Loucy (cell line): ENCODE data around the gene PKDCC.

Experiments used
- H2AFZ ChIP-seq: fragments of 200-600 bp; sonication (generic); 2 replicates; pipeline ENCODE4 v1.6.0; 2016; ENCODE audit warnings: antibody characterized with exemption, mild to moderate bottlenecking, low read length, moderate library complexity
- H3F3A ChIP-seq: fragments of 200-600 bp; 2 replicates; pipeline ENCODE4 v1.6.0; 2016; ENCODE audit warnings: antibody characterized with exemption, low read depth, mild to moderate bottlenecking
- H3K27me3 ChIP-seq: fragments of 200-600 bp; sonication (generic); 2 replicates; pipeline ENCODE4 v1.6.1; 2014; ENCODE audit warnings: low read length, mild to moderate bottlenecking; ENCODE audit not compliant: insufficient read depth, poor library complexity, severe bottlenecking
- H3K36me3 ChIP-seq: fragments of 200-600 bp; sonication (generic); 2 replicates; pipeline ENCODE4 v1.6.1; 2016; ENCODE audit warnings: low read length; ENCODE audit not compliant: insufficient read depth
- H3K4me1 ChIP-seq: fragments of 200-600 bp; sonication (generic); 2 replicates; pipeline ENCODE4 v1.5.1; 2014; ENCODE audit warnings: low read length, mild to moderate bottlenecking; ENCODE audit not compliant: insufficient read depth, poor library complexity, severe bottlenecking
- H3K4me2 ChIP-seq: fragments of 200-600 bp; sonication (generic); 2 replicates; pipeline ENCODE4 v1.6.0; 2014; ENCODE audit warnings: antibody characterized with exemption, low read length, low read depth, mild to moderate bottlenecking; ENCODE audit not compliant: poor library complexity, severe bottlenecking
- H3K4me3 ChIP-seq: fragments of 200-600 bp; sonication (generic); 2 replicates; pipeline ENCODE4 v1.5.1; 2014; ENCODE audit warnings: low read length, mild to moderate bottlenecking, mixed read lengths; ENCODE audit not compliant: poor library complexity, severe bottlenecking
- H3K79me2 ChIP-seq: fragments of 200-600 bp; sonication (generic); 2 replicates; pipeline ENCODE4 v1.6.1; 2014; ENCODE audit warnings: low read length; ENCODE audit not compliant: insufficient read depth
- H3K9ac ChIP-seq: fragments of 200-600 bp; sonication (generic); 2 replicates; pipeline ENCODE4 v1.6.0; 2014; ENCODE audit warnings: mild to moderate bottlenecking, low read depth, low read length, moderate library complexity; ENCODE audit not compliant: poor library complexity, severe bottlenecking
- H3K9me2 ChIP-seq: fragments of 200-600 bp; sonication (generic); replicated peaks from 2 replicates; pipeline ENCODE4 v1.6.1; 2016; ENCODE audit warnings: low read depth, low read length, mixed read lengths
- H3K9me3 ChIP-seq: fragments of 200-600 bp; sonication (generic); 2 replicates; pipeline ENCODE4 v1.6.1; 2014; ENCODE audit warnings: mild to moderate bottlenecking, antibody characterized with exemption, low read length, low read depth; ENCODE audit not compliant: insufficient read depth
- H4K20me1 ChIP-seq: fragments of 200-600 bp; sonication (generic); 2 replicates; pipeline ENCODE4 v1.6.0; 2014; ENCODE audit warnings: antibody characterized with exemption, low read length, mild to moderate bottlenecking; ENCODE audit not compliant: insufficient read depth, poor library complexity, severe bottlenecking
- EZH2phosphoT487 ChIP-seq: fragments of 200-600 bp; IDR thresholded peaks from 2 replicates; pipeline ENCODE4 v1.6.1; 2018; ENCODE audit warnings: antibody characterized with exemption, mild to moderate bottlenecking, moderate library complexity, borderline replicate concordance
- TF ChIP-seq, protein P1 (sequence below): fragments of 200-600 bp; sonication (generic); conservative IDR thresholded peaks from 2 replicates; pipeline ENCODE4 v1.5.1; 2014; ENCODE audit warnings: mild to moderate bottlenecking, antibody characterized with exemption, low read length

Gene PKDCC

DNA sequence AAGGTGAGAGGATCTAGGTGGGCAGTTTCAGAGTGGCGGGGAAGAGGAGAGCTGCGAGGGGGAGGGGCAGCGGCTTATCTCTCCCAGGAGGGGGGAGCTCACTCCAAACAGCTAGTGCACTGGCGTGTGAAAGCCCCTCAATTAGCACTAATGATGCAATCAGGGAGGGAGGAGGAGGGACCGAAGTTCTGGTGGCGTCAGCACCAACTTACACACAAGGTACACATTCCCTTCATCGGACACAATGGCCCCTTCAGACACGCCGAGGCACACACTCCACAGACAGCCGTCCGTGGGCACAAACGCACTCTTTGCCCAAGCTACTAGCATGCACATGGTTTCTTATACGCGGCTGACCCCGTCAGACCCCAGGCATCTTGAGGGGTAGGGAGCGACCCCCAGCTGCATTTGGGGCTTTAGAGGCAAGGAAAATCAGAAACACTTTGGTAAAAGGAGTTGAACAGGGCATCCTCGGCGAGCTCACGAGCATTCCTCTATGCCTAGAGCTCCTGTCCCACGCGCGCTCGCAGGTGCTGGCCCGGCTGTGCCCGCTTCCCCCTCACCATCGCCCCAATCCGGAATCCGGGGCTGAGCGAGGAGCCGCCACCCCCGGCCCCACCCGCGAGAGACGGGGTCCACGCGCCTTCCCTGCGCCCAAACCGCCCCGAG, 868 bp upstream of the PKDCC start:
- H3K4me1 ChIP-seq, result no peaks in the 10 kb centered on the region
- no peak overlapping the region for H3K4me2 ChIP-seq
- H2AFZ ChIP-seq, result no peak overlapping the region
- H3K36me3 ChIP-seq, result no peaks in the 10 kb centered on the region
- no peak overlapping the region for H3K4me3 ChIP-seq
- no peaks in the 10 kb centered on the region for H3F3A ChIP-seq
- TF ChIP-seq, protein P1, sequence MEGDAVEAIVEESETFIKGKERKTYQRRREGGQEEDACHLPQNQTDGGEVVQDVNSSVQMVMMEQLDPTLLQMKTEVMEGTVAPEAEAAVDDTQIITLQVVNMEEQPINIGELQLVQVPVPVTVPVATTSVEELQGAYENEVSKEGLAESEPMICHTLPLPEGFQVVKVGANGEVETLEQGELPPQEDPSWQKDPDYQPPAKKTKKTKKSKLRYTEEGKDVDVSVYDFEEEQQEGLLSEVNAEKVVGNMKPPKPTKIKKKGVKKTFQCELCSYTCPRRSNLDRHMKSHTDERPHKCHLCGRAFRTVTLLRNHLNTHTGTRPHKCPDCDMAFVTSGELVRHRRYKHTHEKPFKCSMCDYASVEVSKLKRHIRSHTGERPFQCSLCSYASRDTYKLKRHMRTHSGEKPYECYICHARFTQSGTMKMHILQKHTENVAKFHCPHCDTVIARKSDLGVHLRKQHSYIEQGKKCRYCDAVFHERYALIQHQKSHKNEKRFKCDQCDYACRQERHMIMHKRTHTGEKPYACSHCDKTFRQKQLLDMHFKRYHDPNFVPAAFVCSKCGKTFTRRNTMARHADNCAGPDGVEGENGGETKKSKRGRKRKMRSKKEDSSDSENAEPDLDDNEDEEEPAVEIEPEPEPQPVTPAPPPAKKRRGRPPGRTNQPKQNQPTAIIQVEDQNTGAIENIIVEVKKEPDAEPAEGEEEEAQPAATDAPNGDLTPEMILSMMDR, result no peak
- TF ChIP-seq EZH2phosphoT487, result no peak
- no peaks in the 10 kb centered on the region for H3K9me3 ChIP-seq
- no peak overlapping the region for H3K9ac ChIP-seq
- H4K20me1 ChIP-seq, result no peaks in the 10 kb centered on the region
- no peaks in the 10 kb centered on the region for H3K27me3 ChIP-seq
- H3K9me2 ChIP-seq, result no peaks in the 10 kb centered on the region
- no peaks in the 10 kb centered on the region for H3K79me2 ChIP-seq

DNA sequence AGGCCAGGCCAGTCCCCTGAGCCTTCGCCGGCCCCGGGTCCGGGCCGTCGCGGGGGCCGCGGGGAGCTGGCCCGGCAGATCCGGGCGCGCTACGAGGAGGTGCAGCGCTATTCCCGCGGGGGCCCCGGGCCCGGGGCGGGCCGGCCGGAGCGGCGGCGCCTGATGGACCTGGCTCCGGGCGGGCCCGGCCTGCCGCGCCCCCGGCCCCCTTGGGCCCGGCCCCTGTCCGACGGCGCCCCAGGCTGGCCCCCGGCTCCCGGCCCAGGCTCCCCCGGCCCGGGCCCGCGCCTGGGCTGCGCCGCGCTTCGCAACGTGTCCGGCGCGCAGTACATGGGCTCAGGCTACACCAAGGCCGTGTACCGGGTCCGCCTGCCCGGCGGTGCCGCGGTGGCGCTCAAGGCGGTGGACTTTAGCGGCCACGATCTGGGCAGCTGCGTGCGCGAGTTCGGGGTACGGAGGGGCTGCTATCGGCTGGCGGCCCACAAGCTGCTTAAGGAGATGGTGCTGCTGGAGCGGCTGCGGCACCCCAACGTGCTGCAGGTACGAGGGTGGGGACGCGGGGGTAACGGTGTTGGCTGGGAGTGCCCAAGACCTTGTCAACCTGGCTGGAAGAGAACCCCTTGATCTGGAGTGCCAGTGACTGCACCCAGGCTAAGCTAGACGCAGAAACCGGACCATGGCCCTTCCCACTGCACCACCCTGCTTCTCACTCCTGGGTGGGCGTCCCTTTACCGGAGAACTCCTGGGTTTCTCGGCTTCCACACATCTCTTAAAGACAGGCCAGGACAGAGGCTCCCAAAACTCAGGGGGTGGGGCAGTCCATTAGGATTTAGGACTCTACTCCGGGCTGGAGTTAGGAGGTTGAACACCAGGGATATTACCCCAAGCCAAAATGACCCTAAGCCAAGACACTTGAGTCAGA, 739 bp downstream of the PKDCC start:
- H3K79me2 ChIP-seq, result no peaks in the 10 kb centered on the region
- H3K4me3 ChIP-seq, result no peak overlapping the region
- TF ChIP-seq, protein P1, result no peak
- TF ChIP-seq EZH2phosphoT487, result no peak
- no peaks in the 10 kb centered on the region for H3K36me3 ChIP-seq
- H3K9me3 ChIP-seq, result no peaks in the 10 kb centered on the region
- no peak overlapping the region for H2AFZ ChIP-seq
- H3K4me1 ChIP-seq, result no peaks in the 10 kb centered on the region
- no peak overlapping the region for H3K9ac ChIP-seq
- H3F3A ChIP-seq, result no peaks in the 10 kb centered on the region
- no peaks in the 10 kb centered on the region for H3K9me2 ChIP-seq
- H3K27me3 ChIP-seq, result no peaks in the 10 kb centered on the region
- H3K4me2 ChIP-seq, result no peak overlapping the region
- no peaks in the 10 kb centered on the region for H4K20me1 ChIP-seq

DNA sequence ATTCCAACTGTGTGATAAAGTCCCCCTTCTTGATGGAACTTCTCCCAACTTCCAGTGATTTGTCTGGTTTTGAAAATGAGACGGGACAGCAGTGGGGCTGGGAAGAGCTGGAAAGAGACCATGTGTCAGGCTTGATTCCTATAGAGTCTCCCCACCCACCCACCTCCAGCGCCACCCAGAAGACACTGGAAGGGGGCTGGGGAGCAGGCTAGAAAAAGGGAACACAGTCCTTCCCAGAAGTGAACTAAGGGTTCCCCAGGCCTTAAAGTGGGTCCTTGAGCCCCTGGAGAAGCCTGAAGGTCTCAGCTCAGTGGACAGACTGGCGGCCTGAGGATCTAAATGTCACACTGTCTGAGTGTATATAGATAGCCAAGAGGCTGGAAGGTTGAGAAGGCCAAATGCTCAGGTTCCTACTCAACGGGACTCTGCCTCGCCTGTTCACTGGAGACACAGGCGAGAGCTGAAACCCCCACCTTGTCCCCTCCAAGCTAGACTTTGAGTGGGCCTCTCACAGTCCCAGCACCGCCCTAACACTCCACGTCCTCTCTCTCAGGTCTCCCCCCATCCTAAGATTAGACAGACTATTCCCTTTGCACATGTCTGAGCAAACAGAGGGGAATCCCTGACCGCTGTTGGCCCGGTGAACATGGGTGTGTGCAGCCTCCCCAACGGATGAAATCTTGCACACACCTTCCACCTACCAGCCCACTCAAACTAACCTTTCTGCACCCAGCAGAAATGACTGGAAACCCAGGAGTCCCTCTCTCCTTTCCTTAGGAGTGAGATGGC, 1.6 kb downstream of the PKDCC start:
- no peaks in the 10 kb centered on the region for H3K9me2 ChIP-seq
- no peaks in the 10 kb centered on the region for H3K27me3 ChIP-seq
- no peak overlapping the region for H3K4me2 ChIP-seq
- H4K20me1 ChIP-seq, result no peaks in the 10 kb centered on the region
- no peaks in the 10 kb centered on the region for H3K4me1 ChIP-seq
- no peak overlapping the region for H3K9ac ChIP-seq
- H3K36me3 ChIP-seq, result no peaks in the 10 kb centered on the region
- no peak for TF ChIP-seq EZH2phosphoT487
- TF ChIP-seq, protein P1, result no peak
- no peaks in the 10 kb centered on the region for H3K79me2 ChIP-seq
- no peak overlapping the region for H3K4me3 ChIP-seq
- H3F3A ChIP-seq, result no peaks in the 10 kb centered on the region
- no peak overlapping the region for H2AFZ ChIP-seq
- no peaks in the 10 kb centered on the region for H3K9me3 ChIP-seq
